Measurements from ENCODE around the gene TMC6.
"Not testable (repeated sequence)": the region's sequence is repeated elsewhere in the genome, so short reads cannot be mapped to it uniquely, and the experiment has no call there.

TMC6 gene

GRCh38 chr17:78122931-78123249, 5.7 kb downstream of the TMC6 start:
- ATAC-seq: no peak

- no peak for ATAC-seq
Measured at GRCh38 chr17:78122216-78122930, 6.2 kb downstream of the TMC6 start.

- ATAC-seq: peak in 1 of 2 donors; percentile 8
Measured at GRCh38 chr17:78121801-78122215, 6.7 kb downstream of the TMC6 start.

DNA sequence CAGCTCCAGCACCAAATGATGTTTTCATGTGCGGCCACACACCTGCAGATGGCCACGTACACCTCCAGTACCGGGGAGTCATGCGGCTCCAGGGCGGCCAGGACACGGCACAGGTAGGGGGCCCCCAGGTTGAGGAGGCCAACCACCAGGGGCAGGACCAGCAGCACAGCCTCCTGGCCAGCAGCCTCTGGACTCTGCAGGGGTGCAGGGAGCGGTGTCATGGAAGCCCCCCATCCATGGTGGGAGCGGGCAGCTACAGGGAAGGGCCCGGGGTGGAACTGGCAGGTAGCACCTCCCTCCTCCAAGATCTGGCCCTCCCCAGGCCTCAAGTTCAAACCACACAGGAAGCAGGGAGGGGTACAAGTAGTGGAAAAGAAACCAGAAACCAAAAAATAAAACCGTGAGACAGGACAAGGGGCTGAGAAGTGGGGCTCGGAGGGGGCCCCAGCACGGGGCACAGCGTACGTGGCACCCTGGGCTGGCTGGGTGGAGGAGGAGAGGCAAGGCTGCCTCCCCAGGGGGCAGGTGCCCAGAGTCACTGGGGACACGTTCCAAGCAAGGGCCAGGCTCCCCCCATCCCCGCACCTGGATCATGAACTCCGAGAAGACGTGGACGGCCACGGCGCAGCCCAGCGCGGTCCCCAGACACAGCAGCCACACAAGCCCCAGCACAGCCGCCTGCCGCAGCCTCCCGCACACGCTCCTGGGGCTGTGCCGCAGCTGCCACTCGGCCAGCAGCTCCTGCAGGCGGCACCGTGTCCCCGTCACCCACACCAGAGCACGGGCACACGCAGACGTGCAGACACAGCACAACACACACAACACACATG, 7.4 kb downstream of the TMC6 start:
- peak; percentile 51 to 60 for ATAC-seq

- no peak for ATAC-seq
Measured at GRCh38 chr17:78120537-78120936, 8.0 kb downstream of the TMC6 start.

GRCh38 chr17:78118801-78119241, 9.7 kb downstream of the TMC6 start:
- no peak for ATAC-seq

DNA sequence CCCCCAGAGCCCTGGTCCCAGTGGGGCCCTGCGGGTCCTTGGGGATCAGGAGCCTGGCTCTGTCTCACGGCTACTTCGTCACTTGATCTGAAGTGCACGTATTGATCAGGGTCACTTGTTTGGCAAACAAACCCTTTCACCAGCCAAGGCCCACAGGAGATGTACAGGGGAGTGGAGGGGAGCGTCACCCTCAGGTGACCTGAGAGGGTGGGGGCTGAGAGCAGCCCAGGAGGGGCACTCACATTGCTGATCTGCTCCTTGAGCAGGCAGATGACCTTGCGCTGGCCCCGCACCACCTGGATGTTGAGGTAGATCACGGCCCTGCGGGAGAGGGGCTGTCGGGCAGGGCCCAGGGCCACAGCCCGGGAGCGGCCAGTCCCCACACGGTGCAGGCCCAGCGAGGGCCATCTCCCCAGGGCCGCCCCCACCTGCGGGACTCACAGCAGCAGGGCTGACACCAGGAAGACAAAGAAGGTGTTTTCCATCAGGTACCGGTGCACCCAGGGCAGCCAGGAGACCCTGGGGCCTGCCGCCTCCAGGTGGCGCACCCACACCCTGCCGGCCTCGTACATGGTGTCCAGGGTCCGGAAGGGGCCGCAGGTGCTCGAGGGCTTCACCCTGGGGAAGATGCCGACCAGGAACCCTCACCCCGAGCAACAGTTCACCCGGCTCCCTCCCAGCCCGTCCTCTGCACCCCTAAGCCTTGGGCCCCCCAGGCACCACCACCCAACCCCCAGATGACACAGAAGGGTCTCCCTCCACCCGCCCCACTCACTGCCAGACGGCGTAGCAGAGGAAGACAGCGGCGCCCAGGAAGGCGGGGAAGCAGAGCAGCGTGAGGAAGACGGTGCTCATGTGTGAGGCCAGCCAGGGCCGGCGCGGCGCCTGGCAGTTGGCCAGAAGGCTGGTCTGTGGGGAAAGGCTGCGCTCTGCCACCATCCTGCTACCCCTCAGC, 11.3 kb downstream of the TMC6 start:
- no peak for ATAC-seq

- no peak for ATAC-seq
Measured at GRCh38 chr17:78116411-78116810, 12.1 kb downstream of the TMC6 start.

DNA sequence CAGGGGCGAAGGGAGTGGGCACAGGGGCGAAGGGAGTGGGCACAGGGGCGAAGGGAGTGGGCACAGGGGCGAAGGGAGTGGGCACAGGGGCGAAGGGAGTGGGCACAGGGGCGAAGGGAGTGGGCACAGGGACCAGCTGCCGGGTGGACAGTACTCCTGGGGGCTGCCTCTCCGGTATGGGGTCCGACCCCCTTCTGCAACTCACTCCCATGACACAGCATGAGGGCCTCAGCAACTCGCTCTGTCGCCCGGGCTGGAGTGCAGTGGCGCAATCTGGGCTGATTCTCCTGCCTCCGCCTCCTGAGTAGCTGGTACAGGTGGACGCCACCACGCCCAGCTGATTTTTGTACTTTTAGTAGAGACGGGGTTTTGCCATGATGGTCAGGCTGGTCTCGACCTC, 12.8 kb downstream of the TMC6 start:
- ATAC-seq: not testable (repeated sequence)

- ATAC-seq: no peak
Measured at GRCh38 chr17:78114831-78115723, 13.5 kb downstream of the TMC6 start.

GRCh38 chr17:78113804-78114785, 14.5 kb downstream of the TMC6 start:
- peak; percentile 77 to 85 for ATAC-seq

GRCh38 chr17:78112518-78113471, 15.8 kb downstream of the TMC6 start:
- ATAC-seq: peak; percentile 66 to 70

DNA sequence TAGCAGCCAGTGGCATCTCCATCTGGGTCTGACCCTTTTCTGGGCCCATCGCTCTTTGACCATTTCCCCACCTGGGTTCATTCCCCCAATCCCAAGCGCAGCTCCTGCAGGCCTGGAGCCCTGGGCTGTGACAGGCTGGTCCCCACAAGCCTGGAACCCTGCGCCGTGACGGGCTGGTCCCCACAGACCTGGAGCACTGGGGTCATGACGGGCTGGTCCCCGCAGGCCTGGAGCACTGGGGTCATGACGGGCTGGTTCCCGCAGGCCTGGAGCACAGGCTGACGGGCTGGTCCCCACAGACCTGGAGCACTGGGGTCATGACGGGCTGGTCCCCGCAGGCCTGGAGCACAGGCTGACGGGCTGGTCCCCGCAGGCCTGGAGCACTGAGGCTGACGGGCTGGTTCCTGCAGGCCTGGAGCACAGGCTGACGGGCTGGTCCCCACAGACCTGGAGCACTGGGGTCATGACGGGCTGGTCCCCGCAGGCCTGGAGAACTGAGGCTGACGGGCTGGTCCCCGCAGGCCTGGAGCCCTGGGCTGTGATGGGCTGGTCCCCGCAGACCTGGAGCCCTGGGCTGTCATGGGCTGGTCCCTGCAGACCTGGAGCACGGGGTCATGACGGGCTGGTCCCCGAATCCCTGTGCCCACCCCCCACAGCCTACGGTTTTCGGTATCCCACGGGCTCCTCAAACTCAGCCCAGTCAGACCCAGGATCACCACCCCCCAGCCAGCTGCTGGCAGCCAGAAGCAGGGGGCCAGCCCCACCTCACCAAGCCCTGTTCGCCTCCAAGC, 16.6 kb downstream of the TMC6 start:
- no peak for ATAC-seq

DNA sequence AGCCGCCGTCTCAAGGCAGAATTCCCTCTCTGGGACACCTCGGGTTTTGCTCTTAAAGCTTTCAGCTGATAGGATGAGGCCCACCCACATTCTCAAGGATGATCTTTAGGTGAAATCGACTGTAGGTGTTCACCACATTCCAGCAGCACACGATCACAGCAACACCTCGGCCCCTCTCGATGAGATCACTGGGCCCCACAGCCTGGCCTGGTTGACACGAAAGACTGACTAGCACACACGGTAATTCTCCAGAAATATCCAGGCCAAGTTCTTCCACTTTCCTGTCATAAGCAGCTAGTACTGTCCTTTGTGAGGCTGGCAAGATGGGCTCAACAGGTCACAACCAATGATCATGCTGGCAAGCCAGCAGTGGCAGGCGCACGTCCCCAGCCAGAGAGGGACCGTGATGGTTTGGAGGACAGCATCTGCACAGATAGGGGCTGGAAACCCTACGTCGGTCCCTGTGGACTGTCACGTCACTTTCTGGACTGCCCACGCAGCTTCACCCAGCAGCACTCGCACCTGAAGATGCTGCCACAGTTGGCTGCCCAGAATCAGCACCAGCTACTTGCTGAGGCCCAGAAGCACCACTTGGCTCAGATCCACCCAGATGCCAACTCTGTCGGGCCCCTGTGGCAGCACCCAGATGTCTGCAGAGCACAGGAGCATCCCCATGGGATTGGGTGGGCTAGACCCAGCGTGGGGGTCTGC, 17.4 kb downstream of the TMC6 start:
- no peak for ATAC-seq

- no peak for ATAC-seq
Measured at GRCh38 chr17:78110363-78111015, 18.1 kb downstream of the TMC6 start.

DNA sequence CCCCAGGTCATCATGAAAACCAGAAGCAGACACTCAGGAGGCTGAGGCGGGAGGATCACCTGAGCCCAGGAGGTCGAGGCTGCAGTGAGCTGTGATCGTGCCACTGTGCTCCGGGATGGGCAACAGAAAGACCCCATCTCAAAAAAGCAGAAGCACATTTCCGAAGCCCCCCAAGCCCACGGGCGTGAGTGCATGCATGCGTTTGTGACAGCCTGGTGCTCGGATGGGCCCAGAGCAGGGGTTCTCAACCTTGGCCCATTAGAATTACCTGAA, 19.1 kb downstream of the TMC6 start:
- no peak for ATAC-seq

- no peak for ATAC-seq
Measured at GRCh38 chr17:78108726-78109488, 19.6 kb downstream of the TMC6 start.

Measured in activated CD4-positive, CD25-positive, alpha-beta regulatory T cell treated with anti-CD3 and anti-CD28 coated beads, Interleukin-2, amount 50 U/mL, for 24 hours (primary cell).